ENCODE data around the gene ROR1. TPM values are rescaled to one million over a fixed set of nuclear protein-coding genes. Genes with fewer than 3 reads are reported as not detected.

The ROR1 gene
- total RNA-seq, 1 experiment from 2014 or later, result 56.3 TPM

GRCh38 chr1:64114012-64114525 is 340.3 kb downstream of the ROR1 start (continued):
- TF ChIP-seq CTCF (IDR thresholded peaks at IDR 0.05) (no peak), SOX15 (CRISPR knock-in tag; IDR thresholded peaks at IDR 0.05) (no peak), TP53 (CRISPR knock-in tag; IDR thresholded peaks at IDR 0.05) (no peak)

GRCh38 chr1:64116537-64116936 is 342.7 kb downstream of the ROR1 start:
- peaks cover 16% of the 10 kb centered on the region for H3K4me1 Mint-ChIP-seq
- TF ChIP-seq TP53 (CRISPR knock-in tag; IDR thresholded peaks at IDR 0.05) (no peak), MXD4 (CRISPR knock-in tag; IDR thresholded peaks at IDR 0.05; ENCODE audit: borderline replicate concordance) (no peak), ZNF423 (CRISPR knock-in tag; IDR thresholded peaks at IDR 0.05) (no peak), FOXP1 (CRISPR knock-in tag; IDR thresholded peaks at IDR 0.05; ENCODE audit: borderline replicate concordance) (no peak), PREB (CRISPR knock-in tag; IDR thresholded peaks at IDR 0.05; ENCODE audit: borderline replicate concordance) (no peak), ZSCAN18 (CRISPR knock-in tag; IDR thresholded peaks at IDR 0.05) (no peak), ERG (CRISPR knock-in tag; IDR thresholded peaks at IDR 0.05) (no peak), MLX (CRISPR knock-in tag; IDR thresholded peaks at IDR 0.05) (no peak), ZNF396 (CRISPR knock-in tag; IDR thresholded peaks at IDR 0.05; ENCODE audit: borderline replicate concordance) (no peak), ZNF532 (CRISPR knock-in tag; IDR thresholded peaks at IDR 0.05; ENCODE audit: borderline replicate concordance) (no peak), ATF1 (CRISPR knock-in tag; IDR thresholded peaks at IDR 0.05) (no peak), MAX (CRISPR knock-in tag; IDR thresholded peaks at IDR 0.05) (no peak), ATF2 (CRISPR knock-in tag; IDR thresholded peaks at IDR 0.05; ENCODE audit: borderline replicate concordance, low read depth) (no peak), PRRX2 (CRISPR knock-in tag; IDR thresholded peaks at IDR 0.05) (no peak), ZNF425 (CRISPR knock-in tag; conservative IDR thresholded peaks at IDR 0.05) (no peak), ZMAT4 (CRISPR knock-in tag; IDR thresholded peaks at IDR 0.05) (no peak), GTF2I (CRISPR knock-in tag; conservative IDR thresholded peaks at IDR 0.05) (no peak)
- POLR2A ChIA-PET, result no interaction called here
- H3K9me3 Mint-ChIP-seq, result no peaks in the 10 kb centered on the region
- DNase-seq (ENCODE audit: low spot score) (no peak), ATAC-seq (no peak)
- no peaks in the 10 kb centered on the region for H3K36me3 Mint-ChIP-seq
- H3K27ac Mint-ChIP-seq, result no peak overlapping the region
- H3K4me3 Mint-ChIP-seq, result no peak overlapping the region
- no peaks in the 10 kb centered on the region for H3K27me3 Mint-ChIP-seq (ENCODE audit: low read depth)
- CTCF ChIA-PET, result interaction anchor here (1.2 kb wide), 1 partner anchor 20 kb away, joined by 6 read pairs; no protein-coding TSS in a partner anchor
